SK-N-MC (cell line): Measurements from ENCODE around the gene WDR76.
"Not testable (repeated sequence)": the region's sequence is repeated elsewhere in the genome, so short reads cannot be mapped to it uniquely, and the experiment has no call there.

Experiments
- DNase-seq: peaks from one replicate; pipeline ENCODE4 v3.0.0-alpha.2; 2011; ENCODE audit warnings: low read depth, low spot score
- H3K27ac ChIP-seq: fragments of 200-600 bp; sonication (generic); 2 replicates; pipeline ENCODE4 v1.5.1; 2016; ENCODE audit warnings: mixed run types
- H3K36me3 ChIP-seq: fragments of 200-600 bp; sonication (generic); 2 replicates; pipeline ENCODE4 v1.6.1; 2017; ENCODE audit warnings: antibody characterized with exemption, low read length, mixed read lengths; ENCODE audit not compliant: insufficient read depth
- H3K4me3 ChIP-seq: fragments of 200-600 bp; sonication (generic); 2 replicates; pipeline ENCODE4 v1.5.1; 2016
- H3K9ac ChIP-seq: fragments of 200-600 bp; sonication (generic); 2 replicates; pipeline ENCODE4 v1.8.0; 2017; ENCODE audit warnings: mixed run types, mixed read lengths; ENCODE audit not compliant: insufficient read length
- H3K9me3 ChIP-seq: fragments of 200-600 bp; sonication (generic); 2 replicates; pipeline ENCODE4 v1.6.1; 2017; ENCODE audit warnings: low read depth, mild to moderate bottlenecking, antibody characterized with exemption, low read length, moderate library complexity, mixed read lengths
- EZH2 ChIP-seq: fragments of 200-600 bp; sonication (generic); IDR thresholded peaks from one replicate; pipeline ENCODE4 v1.6.1; 2017; ENCODE audit warnings: antibody characterized with exemption
- FOXP2 ChIP-seq: optimal IDR thresholded peaks from 2 replicates; pipeline ENCODE3; 2011; ENCODE audit warnings: mild to moderate bottlenecking, moderate library complexity; ENCODE audit not compliant: insufficient read depth; ENCODE audit errors: extremely low read length, control extremely low read depth
- POLR2AphosphoS5 ChIP-seq: IDR thresholded peaks from 2 replicates; pipeline ENCODE4 v1.6.1; 2012; ENCODE audit warnings: mild to moderate bottlenecking, low read depth, low read length, borderline replicate concordance

WDR76 gene

GRCh38 chr15:43794269-43795037, 32.3 kb upstream of the WDR76 start:
- TF ChIP-seq POLR2AphosphoS5 (no peak), FOXP2 (no peak), EZH2 (no peak)
- Histone ChIP-seq H3K9me3 (no peaks in the 10 kb centered on the region), H3K36me3 (peaks cover 54% of the 10 kb centered on the region), H3K4me3 (peak overlapping the region; percentile 93), H3K27ac (peak overlapping the region; percentile 53), H3K9ac (peak overlapping the region; percentile 59)
- no peak for DNase-seq

- Histone ChIP-seq H3K9ac (no peak overlapping the region), H3K4me3 (no peak overlapping the region), H3K9me3 (no peaks in the 10 kb centered on the region), H3K36me3 (peaks cover 61% of the 10 kb centered on the region), H3K27ac (peak overlapping the region; percentile 53; the same call in 1 of the 2 replicates)
- TF ChIP-seq EZH2, result no peak
- TF ChIP-seq POLR2AphosphoS5, result peak; percentile 23; the same call in 1 of the 2 replicates
- no peak for DNase-seq
Observed at GRCh38 chr15:43795197-43795596, 31.6 kb upstream of the WDR76 start.

DNA sequence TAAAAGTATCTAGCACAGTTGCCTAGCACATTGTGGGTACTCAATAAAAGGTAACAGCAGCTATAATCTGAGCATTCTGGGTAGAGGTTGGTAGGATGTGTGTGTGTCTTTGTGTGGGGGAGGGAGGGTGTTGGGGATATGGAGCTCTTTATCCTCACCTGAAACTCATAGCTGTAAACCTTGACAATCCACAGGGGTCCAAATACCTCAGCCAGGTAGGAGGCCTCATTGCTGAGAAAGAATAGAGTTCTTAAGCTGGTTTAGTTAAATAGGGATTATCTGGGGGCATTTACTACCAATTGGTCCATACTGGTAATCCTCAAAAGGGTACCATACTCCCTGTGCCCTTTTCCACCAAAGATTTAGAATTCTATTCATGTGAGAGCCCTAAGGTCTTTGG, 30.8 kb upstream of the WDR76 start:
- H3K36me3 ChIP-seq, result peaks cover 62% of the 10 kb centered on the region
- no peak overlapping the region for H3K9ac ChIP-seq
- no peaks in the 10 kb centered on the region for H3K9me3 ChIP-seq
- TF ChIP-seq EZH2 (no peak), FOXP2 (no peak), POLR2AphosphoS5 (no peak)
- no peak for DNase-seq
- H3K27ac ChIP-seq, result no peak overlapping the region; the same call in 1 of the 2 replicates
- no peak overlapping the region for H3K4me3 ChIP-seq

DNA sequence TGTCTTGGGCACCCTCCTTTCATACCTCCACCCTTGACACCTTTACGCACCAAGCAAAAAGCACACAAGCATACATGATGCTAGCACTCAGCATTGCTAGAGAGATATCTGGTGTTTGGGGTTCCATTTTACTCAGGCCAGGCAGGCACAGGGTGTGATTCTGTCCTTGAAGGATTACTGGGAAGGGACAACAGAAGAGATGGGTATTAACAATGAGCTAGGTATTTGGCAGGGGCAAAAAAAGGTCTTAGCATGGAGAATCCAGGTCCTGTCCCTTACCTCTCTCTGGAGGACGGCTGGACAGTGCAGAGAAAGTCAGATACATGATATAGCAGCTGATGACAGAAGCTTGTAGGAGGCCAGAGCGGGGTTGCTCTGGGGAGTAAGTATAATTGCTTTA, 30.2 kb upstream of the WDR76 start:
- no peak overlapping the region for H3K4me3 ChIP-seq
- no peak for DNase-seq
- H3K27ac ChIP-seq, result peak overlapping the region; percentile 35
- no peaks in the 10 kb centered on the region for H3K9me3 ChIP-seq
- TF ChIP-seq EZH2 (no peak), POLR2AphosphoS5 (no peak), FOXP2 (no peak)
- H3K36me3 ChIP-seq, result peaks cover 68% of the 10 kb centered on the region
- H3K9ac ChIP-seq, result no peak overlapping the region

DNA sequence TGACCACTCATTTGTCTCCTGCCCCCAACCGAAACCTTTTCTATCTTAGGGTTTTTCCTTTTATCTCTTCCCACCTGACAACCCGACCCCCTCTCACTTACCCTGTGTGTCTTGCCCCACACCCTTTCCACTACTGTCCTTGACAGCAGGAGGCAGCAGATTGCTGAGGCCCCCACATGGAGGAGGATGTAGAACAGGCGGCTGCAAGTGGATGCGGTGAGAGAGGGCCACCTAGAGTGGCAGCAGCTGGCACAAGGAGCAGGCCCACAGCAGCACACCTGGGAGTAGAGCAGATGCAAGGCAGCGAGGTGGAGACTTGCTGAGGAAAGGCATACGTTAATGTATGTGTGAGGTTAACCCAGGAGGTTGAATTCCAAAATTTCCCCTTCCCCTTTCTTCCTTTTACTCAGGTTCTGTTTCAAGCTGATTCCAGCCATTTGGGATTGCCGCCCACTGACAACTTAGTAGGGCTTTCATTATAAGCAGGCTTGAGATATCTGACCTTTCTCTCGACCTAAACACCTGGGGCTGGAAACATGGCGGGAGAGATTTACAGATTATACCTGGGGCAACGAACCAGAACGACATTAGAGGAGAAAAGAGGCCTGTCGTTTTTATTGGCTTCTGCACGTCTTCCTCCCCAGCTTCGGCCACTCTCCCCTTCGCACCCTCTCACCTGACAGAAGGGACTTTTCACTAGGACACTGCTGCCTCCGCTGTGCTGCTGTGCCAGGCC, 27.4 kb upstream of the WDR76 start:
- Histone ChIP-seq H3K9ac (no peak overlapping the region), H3K4me3 (no peak overlapping the region), H3K27ac (0 out of 2 replicates have a peak overlapping the region, but pooled peaks have one; percentile 52), H3K9me3 (no peaks in the 10 kb centered on the region), H3K36me3 (peaks cover 76% of the 10 kb centered on the region)
- TF ChIP-seq POLR2AphosphoS5, result 0 out of 2 replicates have a peak, but pooled peaks have one; percentile 15
- no peak for TF ChIP-seq FOXP2
- no peak for DNase-seq

- TF ChIP-seq POLR2AphosphoS5 (no peak), EZH2 (no peak), FOXP2 (no peak)
- Histone ChIP-seq H3K9me3 (no peaks in the 10 kb centered on the region), H3K36me3 (peaks cover 76% of the 10 kb centered on the region), H3K27ac (peak within 1 kb of the TSS; percentile 65), H3K4me3 (peak within 1 kb of the TSS; percentile 98), H3K9ac (peak within 1 kb of the TSS; percentile 91)
- no peak for DNase-seq
Observed at GRCh38 chr15:43799945-43800285, 26.9 kb upstream of the WDR76 start, which contains the start of gene SERINC4. SERINC4 (minus strand) TSS chr15:43800220; CDS start chr15:43799986, 234 bp downstream.

DNA sequence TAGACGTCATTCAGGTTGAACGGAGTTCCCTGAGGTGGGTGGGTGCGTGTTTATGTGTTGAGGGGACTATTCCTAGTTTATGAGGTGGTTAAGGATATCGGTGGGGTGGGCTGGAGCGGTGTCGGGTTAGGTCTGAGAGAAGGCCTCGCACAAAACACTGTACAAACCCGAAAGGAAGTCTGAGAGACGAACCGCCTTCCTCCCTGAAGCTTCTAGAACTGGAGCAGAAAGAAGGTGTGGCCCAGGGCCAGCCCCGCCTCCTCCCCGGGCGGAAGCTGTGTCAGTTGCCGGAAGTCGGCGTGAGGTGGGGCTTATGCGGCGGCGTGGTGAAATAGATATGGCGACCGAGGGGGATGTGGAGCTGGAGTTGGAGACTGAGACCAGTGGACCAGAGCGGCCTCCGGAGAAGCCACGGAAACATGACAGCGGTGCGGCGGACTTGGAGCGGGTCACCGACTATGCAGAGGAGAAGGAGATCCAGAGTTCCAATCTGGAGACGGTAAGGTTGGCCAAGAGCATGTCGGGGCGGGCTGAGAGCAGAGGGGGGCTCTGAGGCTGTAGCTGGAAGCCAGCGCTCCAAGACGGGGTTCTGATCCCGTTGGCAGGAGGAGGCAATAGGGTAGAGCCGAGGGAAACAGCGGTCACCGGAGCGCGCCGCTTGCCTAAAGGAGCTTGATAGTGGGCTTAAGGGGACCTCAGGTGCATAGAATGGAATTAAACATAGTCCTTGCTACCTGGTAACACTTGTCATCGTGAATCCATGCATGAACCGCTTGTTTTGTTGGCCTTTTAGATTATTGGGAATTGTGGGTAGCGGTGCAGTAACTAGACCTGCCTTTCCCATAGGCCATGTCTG, 26.3 kb upstream of the WDR76 start, which contains the start of gene HYPK:
Gene HYPK, plus strand, starts transcription at position 314 of the 856 bp plus-strand sequence. Its CDS starts 24 bp downstream, at position 338.
- Histone ChIP-seq H3K4me3 (peak within 1 kb of the TSS; percentile 98), H3K9ac (peak within 1 kb of the TSS; percentile 91), H3K27ac (peak within 1 kb of the TSS; percentile 65), H3K36me3 (peaks cover 76% of the 10 kb centered on the region), H3K9me3 (no peaks in the 10 kb centered on the region)
- TF ChIP-seq POLR2AphosphoS5, result peak; percentile 95
- no peak for TF ChIP-seq FOXP2
- no peak for TF ChIP-seq EZH2
- DNase-seq, result peak; percentile 34

- peaks cover 75% of the 10 kb centered on the region for H3K36me3 ChIP-seq
- not testable (repeated sequence) for DNase-seq, H3K4me3 ChIP-seq, H3K9me3 ChIP-seq, H3K27ac ChIP-seq, H3K9ac ChIP-seq
Observed at GRCh38 chr15:43802676-43803075, 24.1 kb upstream of the WDR76 start.
